OCI-LY7 (cell line): ENCODE results near the gene CCDC194.

Source experiments
- EZH2phosphoT487 ChIP-seq: fragments of 200-600 bp; sonication (generic); IDR thresholded peaks from 2 replicates; pipeline ENCODE4 v1.6.1; 2018; ENCODE audit warnings: low read depth, borderline replicate concordance, mild to moderate bottlenecking, mixed run types, antibody characterized with exemption, low read length, moderate library complexity, mixed read lengths
- TF ChIP-seq, protein P1 (sequence below): fragments of 200-600 bp; sonication (generic); conservative IDR thresholded peaks from 2 replicates; pipeline ENCODE4 v1.5.1; 2014; ENCODE audit warnings: mild to moderate bottlenecking, antibody characterized with exemption, low read length, moderate library complexity, mixed read lengths

DNA sequence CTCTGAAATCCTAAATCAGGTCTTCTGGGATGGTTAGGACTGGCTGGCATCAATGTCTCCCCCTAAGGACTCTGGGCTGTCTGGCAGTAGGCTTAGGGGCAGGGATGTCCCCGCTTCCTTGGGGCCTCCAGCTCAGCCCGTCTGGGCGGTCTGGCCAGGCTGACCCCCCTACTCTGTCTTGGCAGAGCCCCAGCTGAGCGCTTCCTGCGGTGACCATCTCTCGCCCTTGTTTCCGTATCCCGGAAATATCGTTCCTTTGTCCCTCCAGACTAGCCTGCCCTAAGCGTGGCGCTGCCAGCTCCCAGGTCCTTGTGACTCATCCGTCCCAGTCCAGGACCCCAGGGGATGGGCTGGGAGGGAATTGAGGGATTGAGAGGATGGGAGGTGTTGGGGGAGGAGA lies 45.3 kb downstream of the CCDC194 start:
- TF ChIP-seq, protein P1, sequence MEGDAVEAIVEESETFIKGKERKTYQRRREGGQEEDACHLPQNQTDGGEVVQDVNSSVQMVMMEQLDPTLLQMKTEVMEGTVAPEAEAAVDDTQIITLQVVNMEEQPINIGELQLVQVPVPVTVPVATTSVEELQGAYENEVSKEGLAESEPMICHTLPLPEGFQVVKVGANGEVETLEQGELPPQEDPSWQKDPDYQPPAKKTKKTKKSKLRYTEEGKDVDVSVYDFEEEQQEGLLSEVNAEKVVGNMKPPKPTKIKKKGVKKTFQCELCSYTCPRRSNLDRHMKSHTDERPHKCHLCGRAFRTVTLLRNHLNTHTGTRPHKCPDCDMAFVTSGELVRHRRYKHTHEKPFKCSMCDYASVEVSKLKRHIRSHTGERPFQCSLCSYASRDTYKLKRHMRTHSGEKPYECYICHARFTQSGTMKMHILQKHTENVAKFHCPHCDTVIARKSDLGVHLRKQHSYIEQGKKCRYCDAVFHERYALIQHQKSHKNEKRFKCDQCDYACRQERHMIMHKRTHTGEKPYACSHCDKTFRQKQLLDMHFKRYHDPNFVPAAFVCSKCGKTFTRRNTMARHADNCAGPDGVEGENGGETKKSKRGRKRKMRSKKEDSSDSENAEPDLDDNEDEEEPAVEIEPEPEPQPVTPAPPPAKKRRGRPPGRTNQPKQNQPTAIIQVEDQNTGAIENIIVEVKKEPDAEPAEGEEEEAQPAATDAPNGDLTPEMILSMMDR: no peak
- no peak for TF ChIP-seq EZH2phosphoT487
